Measurements from ENCODE around the gene KCNK1. TPM values are rescaled to one million over a fixed set of nuclear protein-coding genes. Genes with fewer than 3 reads are reported as not detected.

KCNK1 gene
- total RNA-seq, 1 donor from 2014 or later: under 0.01 TPM

DNA sequence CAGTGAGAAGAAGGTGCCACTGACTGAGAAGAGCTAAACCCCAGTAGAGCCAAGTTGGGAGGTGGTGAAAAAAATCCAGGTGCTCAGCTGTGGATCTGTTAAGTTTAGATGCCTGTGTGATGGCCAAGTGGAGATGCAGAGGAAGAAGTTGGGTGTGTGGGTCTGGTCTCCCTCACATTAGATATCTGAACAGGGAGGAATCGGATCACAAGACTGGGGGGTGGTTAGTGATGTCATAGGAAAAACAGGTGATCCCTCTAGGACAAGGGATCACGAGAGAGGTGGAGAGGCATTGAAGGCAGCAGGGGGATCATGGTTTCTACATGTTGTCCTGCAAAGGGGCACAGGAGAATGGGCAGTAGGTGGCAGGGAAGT lies 22.6 kb downstream of the KCNK1 start:
- no peak for DNase-seq (ENCODE audit: low read depth in 2 of 2)

DNA sequence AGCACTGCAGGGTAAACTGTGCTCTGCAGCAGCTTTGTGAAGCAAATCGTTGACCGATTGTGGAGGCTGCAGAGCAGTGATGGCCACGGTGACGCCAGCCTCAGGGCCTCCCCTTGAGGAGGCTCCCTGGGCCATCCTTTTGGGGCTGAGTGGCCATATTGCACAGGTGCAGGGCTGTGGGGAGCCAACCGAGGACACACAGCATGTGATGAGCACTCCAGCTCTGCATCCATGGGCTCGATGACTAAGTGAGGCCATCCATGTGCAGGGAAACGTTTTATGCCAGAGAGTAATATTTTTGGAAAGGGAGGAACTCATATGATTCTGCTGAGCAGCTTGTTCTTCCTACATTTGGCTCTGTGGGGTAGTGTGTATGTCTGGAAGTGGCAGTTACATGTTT lies 24.6 kb downstream of the KCNK1 start:
- DNase-seq (ENCODE audit: low read depth in 2 of 2): no peak

DNA sequence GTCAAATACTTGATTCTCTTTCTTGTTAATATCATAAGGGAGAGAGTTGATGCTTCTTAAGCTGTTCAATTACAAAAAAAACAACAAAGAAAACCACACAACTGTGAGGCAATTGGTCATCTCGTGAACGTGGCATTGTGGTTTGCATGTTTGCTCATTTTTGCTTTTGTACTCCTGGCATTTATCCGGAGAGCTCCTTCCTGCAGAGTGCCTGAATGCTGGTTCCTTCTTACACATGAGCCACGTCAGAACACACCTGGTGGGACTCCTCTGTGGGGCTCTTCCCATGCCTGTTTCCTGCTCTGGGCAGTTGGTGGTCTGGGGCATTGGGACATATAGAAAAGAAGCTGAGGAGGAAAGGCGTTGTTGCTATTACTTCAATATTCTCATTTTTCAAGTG lies 25.7 kb downstream of the KCNK1 start:
- no peak for DNase-seq (ENCODE audit: low read depth in 2 of 2)

DNA sequence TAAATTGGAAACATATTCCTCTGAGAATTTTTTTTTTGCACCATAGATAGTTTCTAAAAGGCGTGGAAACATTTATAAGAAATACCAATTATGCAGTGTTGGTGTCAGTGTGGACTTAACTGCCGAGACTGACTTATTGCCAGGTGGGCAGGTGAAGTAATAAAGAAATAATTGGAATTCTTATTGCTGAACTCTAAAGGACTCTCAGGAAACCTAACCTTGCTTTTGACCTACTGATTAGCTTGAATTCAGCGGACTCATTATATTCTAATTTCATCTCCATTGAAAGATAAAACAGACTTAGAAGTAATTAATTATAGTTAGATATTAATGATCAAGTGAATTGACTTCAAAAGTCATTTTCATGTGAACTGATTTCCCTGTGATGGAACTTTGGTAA lies 26.3 kb downstream of the KCNK1 start:
- no peak for DNase-seq (ENCODE audit: low read depth in 2 of 2)

DNA sequence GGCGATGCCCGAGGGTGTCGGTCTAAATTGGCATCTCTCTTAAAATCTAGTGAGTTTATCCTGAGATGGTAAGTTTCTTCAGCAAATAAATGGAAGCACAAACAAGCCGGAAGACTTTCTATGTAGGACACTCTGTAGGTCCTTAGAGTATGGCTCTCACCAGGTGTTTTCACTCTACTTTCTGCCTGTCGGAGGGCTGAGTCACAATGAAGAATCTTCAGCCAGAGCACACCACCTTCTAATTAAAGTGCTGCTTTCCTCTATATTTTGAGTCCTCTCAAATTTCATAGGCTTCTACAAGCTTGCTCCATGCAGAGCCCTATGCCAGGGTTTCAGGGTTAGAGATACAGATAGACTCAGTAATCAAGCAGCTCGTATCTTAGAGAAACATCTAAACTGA lies 27.1 kb downstream of the KCNK1 start:
- no peak for DNase-seq (ENCODE audit: low read depth in 2 of 2)

DNA sequence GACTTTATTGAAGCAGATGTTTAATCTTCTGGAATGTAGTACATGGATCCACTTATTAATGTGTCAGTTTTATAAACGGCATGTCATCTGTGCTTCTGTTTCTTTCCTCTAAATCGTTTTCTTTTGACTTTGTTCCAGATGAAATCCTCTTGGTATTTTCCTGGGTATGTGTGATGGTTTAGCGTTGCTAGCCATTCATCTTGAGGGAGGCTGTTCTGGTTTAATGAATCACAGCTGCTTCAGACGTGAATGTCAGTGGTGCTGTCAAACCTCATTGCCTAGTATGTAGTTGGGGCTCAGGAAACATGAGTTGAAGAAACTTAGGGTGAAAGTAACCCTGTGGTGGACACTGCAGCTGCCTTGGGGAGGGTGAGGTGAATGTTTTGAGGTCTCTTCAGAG lies 33.2 kb downstream of the KCNK1 start:
- no peak for DNase-seq (ENCODE audit: low read depth in 2 of 2)

DNA sequence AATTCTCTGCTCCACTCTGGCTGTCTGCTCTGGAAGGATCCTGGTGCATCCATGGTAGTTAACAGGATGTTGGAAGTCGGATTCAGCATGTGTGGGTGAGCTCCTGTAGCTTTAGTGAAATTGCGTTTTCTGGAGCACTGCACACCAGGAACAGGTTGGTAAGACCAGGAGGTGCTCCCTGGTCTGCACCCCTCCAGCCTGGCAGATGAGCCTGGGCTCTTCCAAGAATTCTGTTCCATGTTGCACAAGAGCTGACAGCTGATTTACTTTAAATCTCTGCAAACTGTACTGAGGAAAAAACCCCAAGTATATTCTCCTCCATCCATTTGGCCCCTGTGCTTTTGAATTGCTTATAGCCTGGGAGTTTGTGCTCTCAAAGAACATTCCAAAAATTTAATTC lies 33.7 kb downstream of the KCNK1 start:
- DNase-seq (ENCODE audit: low read depth in 2 of 2): no peak

DNA sequence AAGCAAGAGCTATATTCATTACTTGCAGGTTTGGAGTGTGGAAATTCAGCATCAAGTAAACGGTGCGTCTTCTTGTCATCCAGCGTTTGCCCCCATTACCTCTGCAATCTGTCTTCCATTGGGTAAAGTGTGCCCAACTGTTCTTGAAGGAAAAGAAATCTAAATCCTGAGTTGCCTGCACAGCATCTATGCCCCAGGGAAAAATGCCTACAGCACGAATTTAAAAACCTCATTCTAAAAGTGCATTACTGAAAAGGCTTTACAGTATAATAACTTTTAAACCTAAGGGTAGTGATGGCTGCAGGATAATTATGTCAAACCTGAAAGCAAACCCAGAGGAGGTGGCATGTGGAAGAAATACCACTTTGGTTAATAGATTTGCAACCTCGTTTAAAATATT lies 37.2 kb downstream of the KCNK1 start:
- DNase-seq (ENCODE audit: low read depth in 2 of 2): no peak

DNA sequence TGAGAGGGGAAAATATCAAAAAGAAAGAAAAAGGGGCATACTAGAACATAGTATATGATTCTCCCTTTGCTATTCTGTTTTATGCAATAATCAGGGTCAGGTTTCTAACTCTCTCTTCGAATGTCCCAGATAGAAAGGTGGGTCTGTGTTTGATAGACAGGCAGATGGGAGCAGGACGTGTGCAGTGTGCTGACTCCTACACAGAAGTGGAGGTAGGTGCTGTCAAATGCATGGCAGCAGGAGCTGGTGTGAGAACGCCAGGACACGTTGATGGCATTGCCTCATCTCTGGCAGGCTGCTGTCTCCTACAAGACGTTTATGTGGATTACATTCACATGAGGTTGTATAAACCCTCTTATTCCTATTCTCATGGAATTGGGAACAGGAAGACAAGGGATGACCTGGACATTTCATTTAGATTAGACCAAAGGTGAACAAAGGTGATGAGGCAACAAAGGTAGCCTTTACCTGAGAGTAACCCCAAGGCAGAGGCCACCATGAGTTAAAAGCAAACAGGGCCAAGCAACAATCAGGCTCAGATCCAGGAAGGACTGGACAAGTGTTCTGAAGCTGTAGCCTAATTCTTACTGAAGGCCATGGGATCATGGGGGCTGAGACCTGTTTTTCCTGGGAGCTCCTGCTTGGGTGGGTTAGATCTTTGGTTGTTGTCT lies 37.8 kb downstream of the KCNK1 start:
- DNase-seq (ENCODE audit: low read depth in 2 of 2): no peak

DNA sequence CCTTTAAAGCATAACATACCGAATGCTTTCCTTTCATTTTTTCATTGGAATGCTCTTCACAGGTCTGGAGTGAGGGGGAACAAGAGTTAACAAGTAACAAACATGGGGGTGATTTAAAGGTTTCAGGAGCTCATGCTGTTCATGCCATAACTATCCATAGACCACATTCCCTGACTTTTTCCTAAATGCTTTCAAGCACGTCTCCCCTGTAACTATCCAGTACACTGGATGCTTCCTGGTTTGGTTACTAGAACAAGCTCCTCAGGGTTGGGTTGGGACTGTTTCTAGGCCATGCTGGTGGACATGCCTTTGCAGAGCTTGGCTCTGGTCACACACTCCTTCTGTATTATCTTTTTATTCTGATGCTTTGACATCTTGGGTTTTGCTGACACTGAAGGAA lies 38.6 kb downstream of the KCNK1 start:
- no peak for DNase-seq (ENCODE audit: low read depth in 2 of 2)

DNA sequence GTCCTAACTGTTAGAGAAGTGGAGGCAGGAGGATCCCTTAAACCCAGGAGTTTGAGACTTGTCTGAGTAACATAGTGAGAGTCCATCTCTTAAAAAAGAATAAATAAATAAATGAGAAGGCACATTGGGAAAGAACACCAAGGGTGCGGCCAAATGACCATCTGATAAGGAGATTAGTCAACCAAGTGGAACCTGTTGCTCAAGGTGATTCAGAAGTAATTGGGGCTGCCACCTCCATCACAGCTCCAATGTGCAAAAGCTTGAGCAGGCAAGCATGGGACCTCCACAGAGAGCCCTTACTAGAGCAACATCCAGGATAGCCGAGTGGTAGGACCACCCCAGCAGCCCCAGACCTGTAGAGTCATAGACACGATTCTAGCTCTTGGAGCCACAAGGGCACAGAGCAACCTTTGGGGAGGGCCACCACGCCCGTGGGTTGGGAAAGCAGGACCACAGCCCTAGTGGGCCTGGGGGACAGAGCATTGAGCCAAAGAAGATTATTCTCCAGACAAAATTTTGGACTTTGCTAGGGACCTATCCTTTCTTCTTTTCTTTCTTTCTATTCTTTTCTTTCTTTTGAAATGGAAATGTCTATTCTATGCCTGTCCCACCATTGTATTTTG lies 40.9 kb downstream of the KCNK1 start:
- no peak for DNase-seq (ENCODE audit: low read depth in 2 of 2)

DNA sequence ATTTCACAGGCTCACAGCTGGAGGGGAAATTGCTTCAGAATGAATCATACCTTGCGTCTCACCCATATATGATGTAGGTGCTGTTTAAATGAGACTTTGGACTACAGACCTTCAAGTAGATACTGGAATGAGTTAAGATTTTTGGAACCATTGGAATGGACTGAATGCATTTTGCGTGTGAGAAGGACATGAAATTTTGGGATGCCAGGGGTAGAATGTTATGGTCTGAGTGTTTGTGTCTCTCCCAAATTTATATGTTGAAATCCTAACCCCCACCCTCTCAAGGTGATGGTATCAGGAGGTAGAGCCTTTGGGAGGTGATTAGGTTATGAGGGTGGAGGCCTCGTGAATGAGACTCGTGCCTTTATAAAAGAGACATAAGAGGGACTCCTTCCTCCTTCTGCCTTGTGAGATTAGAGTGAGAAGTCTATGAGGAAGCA lies 41.4 kb downstream of the KCNK1 start:
- no peak for DNase-seq (ENCODE audit: low read depth in 2 of 2)

DNA sequence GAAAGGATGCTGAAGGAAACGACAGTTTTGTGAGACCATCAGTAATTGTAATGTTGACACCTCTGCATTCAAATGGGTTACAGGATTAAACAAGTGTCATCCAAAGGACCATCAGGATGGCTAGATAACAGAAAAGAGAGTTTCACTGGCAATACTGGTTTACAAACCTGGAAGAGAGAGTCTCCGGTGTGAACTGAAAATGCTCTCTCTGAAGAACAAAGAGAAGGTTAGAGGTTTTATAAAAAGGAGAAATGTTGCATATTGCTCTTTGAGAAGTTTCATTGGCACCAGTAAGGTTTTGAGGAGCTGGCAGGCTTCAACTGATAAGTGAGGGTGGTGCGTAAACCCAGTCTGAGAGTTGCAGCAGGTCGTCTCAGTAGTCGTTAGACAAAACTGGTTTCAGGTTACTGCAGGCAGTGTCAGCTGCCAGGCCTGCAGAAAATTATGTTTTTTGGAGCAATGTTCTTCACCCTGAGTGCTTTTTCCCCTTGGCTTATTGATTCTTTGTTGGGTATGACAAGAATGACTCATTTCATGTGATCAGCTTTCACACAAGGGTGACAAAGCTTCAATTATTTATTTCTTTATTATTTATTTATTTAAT lies 42.2 kb downstream of the KCNK1 start:
- DNase-seq (ENCODE audit: low read depth in 2 of 2): no peak

DNA sequence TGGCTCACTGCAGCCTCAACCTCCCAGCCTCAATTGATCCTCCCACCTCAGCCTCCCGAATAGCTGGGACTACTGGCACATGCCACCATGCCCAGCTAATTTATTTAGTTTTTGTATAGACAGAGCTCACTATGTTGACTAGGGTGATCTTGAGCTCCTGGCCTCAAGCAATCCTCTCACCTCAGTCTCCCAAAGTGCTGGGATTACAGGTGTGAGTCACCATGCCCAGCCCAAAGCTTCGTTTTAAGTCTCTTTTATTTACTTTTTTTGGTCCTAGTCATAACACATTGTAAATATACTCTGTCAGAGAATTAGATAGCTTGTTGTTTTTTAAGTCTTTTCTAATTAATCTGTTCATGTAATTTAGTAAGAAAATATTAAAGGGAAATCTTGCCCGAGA lies 42.8 kb downstream of the KCNK1 start:
- no peak for DNase-seq (ENCODE audit: low read depth in 2 of 2)

DNA sequence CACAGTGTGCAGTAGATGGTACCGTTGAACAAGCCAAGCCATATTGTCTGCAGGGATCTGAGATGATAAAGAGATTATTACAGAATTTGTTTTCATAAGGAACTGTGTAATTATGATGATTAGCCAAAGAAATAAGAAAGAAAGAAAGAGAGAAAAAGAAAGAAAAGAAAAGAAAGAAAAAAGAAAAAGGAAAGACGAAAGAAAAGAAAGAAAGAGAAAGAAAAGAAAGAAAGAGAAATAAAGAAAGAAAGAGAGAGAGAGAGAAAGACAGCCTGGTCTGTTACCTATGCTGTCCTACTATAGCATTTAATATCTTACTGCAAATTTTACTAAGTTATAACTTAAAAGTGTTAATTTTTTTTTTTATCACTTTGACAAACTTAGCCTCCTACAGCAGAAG lies 43.6 kb downstream of the KCNK1 start:
- no peak for DNase-seq (ENCODE audit: low read depth in 2 of 2)

DNA sequence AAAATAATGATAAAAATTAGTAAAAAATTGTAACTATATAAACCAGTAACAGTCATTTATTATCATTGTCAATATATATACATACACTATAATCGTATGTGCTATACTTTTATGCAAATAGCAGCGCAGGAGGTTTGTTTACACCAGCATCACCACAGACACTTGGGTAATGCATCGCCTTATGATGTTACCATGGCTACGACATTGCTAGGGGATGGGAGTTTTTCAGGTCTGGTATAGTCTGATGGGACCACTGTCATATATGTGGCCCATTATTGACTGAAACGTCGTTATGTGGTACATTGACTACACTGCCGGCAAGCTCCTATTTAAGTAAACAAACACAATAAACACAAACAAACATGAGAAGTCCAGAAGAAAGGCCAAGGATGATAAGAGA lies 45.6 kb downstream of the KCNK1 start:
- DNase-seq (ENCODE audit: low read depth in 2 of 2): no peak

DNA sequence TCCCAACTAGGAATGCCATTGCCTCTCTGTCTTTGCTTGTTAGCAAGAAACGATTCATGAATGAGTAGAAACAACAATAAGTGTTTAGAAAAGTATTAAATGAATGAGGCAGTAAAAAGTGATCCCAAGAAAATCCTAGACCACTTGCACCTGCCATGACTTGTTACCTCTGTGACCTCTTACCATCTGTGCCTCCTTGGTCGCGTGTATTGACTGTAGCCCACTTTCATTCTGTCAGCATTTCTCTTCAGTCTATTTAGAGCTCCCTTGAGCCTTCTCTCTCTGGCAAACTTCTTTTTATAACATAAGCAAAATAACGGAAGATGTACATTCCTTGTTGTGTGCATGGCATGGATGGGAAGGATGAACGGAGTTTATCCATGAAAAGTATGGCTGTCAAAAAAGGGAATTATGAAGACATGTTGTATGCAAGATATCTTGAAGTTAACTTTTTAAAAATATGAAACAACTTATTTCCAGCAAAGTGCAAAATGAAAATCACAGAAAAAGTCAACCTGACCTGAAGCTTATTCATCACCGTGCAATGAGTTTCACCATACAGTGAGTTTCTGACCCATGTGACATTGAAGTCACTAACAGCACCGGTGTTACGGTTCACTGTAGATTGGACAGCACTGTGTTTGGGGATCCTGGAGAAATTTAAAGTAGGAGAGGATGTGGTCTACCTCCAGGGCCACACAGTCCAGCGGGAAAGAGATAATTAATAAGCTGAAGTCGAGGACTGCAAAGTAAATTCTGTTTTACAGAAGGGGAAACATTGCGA lies 47.7 kb downstream of the KCNK1 start:
- no peak for DNase-seq (ENCODE audit: low read depth in 2 of 2)

DNA sequence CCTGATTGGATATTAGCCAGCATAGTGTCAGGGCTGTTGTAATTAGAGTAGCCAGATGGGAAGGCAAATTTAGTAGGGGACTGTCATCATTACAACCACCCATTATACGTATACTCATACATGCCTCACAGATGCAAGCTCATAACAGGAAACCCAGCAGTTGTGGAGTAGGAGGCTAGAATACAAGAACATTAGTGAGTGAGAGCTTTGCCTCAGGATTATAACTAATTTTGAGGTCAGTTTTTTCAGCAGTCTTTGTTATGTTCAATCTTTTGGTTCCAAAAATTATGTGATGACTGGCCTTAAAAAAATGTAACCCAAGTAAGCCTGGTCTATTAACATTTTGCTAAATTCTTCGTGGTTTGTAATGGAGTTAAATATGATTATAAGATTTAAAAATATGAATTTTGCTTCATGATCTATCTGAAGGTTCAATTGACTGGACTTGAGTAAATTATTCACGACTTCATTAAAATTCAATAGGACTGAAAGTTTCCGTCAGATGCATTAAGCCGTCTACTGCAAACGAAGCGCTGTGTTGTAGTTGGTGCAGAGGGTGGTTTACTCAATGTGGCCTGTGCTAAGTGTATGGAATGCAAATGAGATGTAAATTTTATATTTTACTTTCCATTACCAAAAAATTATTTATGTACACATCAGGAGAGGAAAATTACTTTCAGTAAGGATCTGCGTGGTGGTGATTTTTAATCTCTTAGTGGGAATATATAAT lies 48.8 kb downstream of the KCNK1 start:
- DNase-seq (ENCODE audit: low read depth in 2 of 2): no peak

DNA sequence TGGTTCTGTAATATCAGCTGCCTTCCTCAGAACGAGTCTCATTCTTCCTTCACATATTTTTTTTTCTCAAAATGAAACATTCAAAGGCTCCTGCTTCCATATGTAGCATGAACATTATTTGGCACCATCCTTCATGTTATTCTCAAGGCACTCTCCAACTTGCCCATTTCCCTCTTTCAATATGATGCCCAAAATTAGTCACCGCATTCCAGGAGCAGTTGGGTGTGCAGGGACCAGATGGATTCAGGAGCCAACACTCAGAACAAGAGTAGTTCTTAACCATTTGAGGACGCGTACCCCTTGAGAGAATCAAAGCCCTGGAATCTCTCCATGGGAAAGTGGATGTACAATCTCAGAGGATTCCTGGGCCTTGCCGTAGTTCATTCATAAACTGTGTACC lies 50.3 kb downstream of the KCNK1 start:
- no peak for DNase-seq (ENCODE audit: low read depth in 2 of 2)

DNA sequence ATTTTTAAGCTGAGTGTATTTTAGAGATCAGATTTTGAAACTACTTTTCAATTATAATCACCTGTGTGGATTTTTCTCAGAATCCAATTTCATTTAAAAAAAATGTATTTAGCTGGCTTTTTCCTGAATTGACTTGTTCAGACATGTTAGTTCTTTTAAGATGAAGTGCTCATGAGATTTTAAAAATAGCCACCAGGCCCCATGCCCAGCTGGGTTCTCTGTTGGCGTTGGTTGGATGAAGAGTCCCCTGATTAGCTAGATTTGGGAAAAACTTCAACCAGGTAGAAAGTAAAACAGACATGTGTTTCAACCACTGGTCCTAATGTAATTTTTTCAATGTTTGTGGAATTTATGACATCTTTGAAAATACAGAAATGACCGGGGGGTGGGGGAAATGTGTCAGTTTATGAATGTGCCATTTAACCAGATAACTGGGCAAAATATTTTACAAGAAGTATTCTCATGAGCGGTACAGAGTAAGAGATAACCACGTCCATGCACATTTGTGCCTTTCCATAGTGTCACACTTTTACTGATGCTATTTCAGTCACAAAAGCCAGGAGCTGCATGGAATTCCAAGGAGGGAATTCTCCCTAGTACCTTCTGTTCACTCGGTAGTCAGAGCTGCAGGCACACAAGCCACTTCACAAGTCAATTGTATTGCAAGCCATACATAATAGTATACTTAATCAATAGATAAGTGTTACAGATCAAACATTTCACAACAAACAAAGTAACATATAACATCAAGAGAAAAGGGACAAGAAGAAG lies 51.1 kb downstream of the KCNK1 start:
- DNase-seq (ENCODE audit: low read depth in 2 of 2): no peak

Measured in lung microvascular endothelial cell (primary cell).